ENCODE results near the gene FSTL5. TPM values are rescaled to one million over a fixed set of nuclear protein-coding genes. Genes with fewer than 3 reads are reported as not detected.

The FSTL5 gene
- total and polyA plus RNA-seq, 2 experiments from 2014 or later = not detected

GRCh38 chr4:161540265-161540664 lies 623.5 kb downstream of the FSTL5 start:
- Histone ChIP-seq H3K9ac (no peak overlapping the region), H3K4me3 (no peak overlapping the region), H3K4me1 (ENCODE audit: insufficient read depth) (no peaks in the 10 kb centered on the region), H3K4me2 (ENCODE audit: unreplicated experiment) (no peak overlapping the region), H3K9me2 (ENCODE audit: insufficient read depth) (no peaks in the 10 kb centered on the region), H3K79me2 (ENCODE audit: insufficient read depth) (no peaks in the 10 kb centered on the region), H3K27ac (no peak overlapping the region), H3K9me3 (ENCODE audit: low read depth) (no peaks in the 10 kb centered on the region), H3F3A (ENCODE audit: insufficient read depth) (no peaks in the 10 kb centered on the region), H3K27me3 (replicated peaks; ENCODE audit: insufficient read depth) (no peaks in the 10 kb centered on the region), H3K36me3 (ENCODE audit: low read depth) (no peaks in the 10 kb centered on the region), H2AFZ (no peak overlapping the region), H4K20me1 (ENCODE audit: insufficient read depth) (no peaks in the 10 kb centered on the region)
- no peak for TF ChIP-seq EZH2 (IDR thresholded peaks at IDR 0.05; ENCODE audit: insufficient read depth, poor library complexity, severe bottlenecking)
- no peak for TF ChIP-seq EZH2phosphoT487 (IDR thresholded peaks at IDR 0.05; ENCODE audit: insufficient read depth, low read depth)
- in situ Hi-C loops (cut with MboI) = no loop called here
- WGBS, 2 experiments (ENCODE audit: low coverage in 1 of 2, low lambda C conversion rate in 2 of 2, missing lambda C conversion rate in 2 of 2) = 3 to 5% methylated on average over 1 of the region's 1 CpG
- no peak for DNase-seq

- Histone ChIP-seq H3K27ac (no peak overlapping the region), H3K36me3 (ENCODE audit: low read depth) (no peaks in the 10 kb centered on the region), H3K4me2 (ENCODE audit: unreplicated experiment) (no peak overlapping the region), H3F3A (ENCODE audit: insufficient read depth) (no peaks in the 10 kb centered on the region), H4K20me1 (ENCODE audit: insufficient read depth) (no peaks in the 10 kb centered on the region), H3K79me2 (ENCODE audit: insufficient read depth) (no peaks in the 10 kb centered on the region), H3K9me2 (ENCODE audit: insufficient read depth) (no peaks in the 10 kb centered on the region), H3K27me3 (replicated peaks; ENCODE audit: insufficient read depth) (no peaks in the 10 kb centered on the region), H3K4me3 (no peak overlapping the region), H3K9me3 (ENCODE audit: low read depth) (no peaks in the 10 kb centered on the region), H2AFZ (no peak overlapping the region), H3K4me1 (ENCODE audit: insufficient read depth) (no peaks in the 10 kb centered on the region), H3K9ac (no peak overlapping the region)
- WGBS, 2 experiments (ENCODE audit: low coverage in 1 of 2, low lambda C conversion rate in 2 of 2, missing lambda C conversion rate in 2 of 2) = 19 to 29% methylated on average over 4 of the region's 4 CpGs
- in situ Hi-C loops (cut with MboI) = no loop called here
- no peak for TF ChIP-seq EZH2 (IDR thresholded peaks at IDR 0.05; ENCODE audit: insufficient read depth, poor library complexity, severe bottlenecking)
- TF ChIP-seq EZH2phosphoT487 (IDR thresholded peaks at IDR 0.05; ENCODE audit: insufficient read depth, low read depth) = no peak
- no peak for DNase-seq
These were observed 624.9 kb downstream of the FSTL5 start for GRCh38 chr4:161538941-161539340.

GRCh38 chr4:161530710-161531109 lies 633.1 kb downstream of the FSTL5 start:
- Histone ChIP-seq H3K27ac (no peak overlapping the region), H3K4me1 (ENCODE audit: insufficient read depth) (no peaks in the 10 kb centered on the region), H3K9ac (no peak overlapping the region), H3K4me3 (no peak overlapping the region), H3K9me3 (ENCODE audit: low read depth) (peaks cover 6% of the 10 kb centered on the region), H3K9me2 (ENCODE audit: insufficient read depth) (no peaks in the 10 kb centered on the region), H3K36me3 (ENCODE audit: low read depth) (no peaks in the 10 kb centered on the region), H3K27me3 (replicated peaks; ENCODE audit: insufficient read depth) (no peaks in the 10 kb centered on the region), H4K20me1 (ENCODE audit: insufficient read depth) (no peaks in the 10 kb centered on the region), H3F3A (ENCODE audit: insufficient read depth) (no peaks in the 10 kb centered on the region), H3K4me2 (ENCODE audit: unreplicated experiment) (no peak overlapping the region), H2AFZ (no peak overlapping the region), H3K79me2 (ENCODE audit: insufficient read depth) (no peaks in the 10 kb centered on the region)
- DNase-seq = no peak
- TF ChIP-seq EZH2 (IDR thresholded peaks at IDR 0.05; ENCODE audit: insufficient read depth, poor library complexity, severe bottlenecking) (no peak), EZH2phosphoT487 (IDR thresholded peaks at IDR 0.05; ENCODE audit: insufficient read depth, low read depth) (no peak)
- in situ Hi-C loops (cut with MboI) = no loop called here
- 0 to 3% methylated on average over 1 of the region's 1 CpG for WGBS, 2 experiments (ENCODE audit: low coverage in 1 of 2, low lambda C conversion rate in 2 of 2, missing lambda C conversion rate in 2 of 2)

DNA sequence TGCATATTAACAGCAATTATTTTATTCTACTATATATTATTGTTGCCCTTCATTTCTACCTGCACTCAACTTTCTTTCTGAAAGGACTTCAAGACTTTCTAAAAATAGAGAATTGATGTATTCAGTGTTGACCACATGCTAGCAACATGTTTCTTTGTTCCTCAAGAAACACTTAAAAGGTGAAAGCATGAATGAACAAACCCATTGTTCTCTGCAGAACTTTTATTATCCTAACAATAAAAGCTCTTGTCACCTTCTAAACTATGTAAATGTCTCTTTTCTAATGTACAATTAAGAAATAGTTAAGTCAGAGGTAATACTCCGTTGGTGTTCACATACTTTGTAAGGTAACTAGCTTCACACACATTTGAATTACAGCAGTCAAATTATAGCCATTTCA lies 638.7 kb downstream of the FSTL5 start:
- no peak overlapping the region for H3K27ac ChIP-seq
- no peaks in the 10 kb centered on the region for H3K36me3 ChIP-seq (ENCODE audit: low read depth)
- H3K4me1 ChIP-seq (ENCODE audit: insufficient read depth) = no peaks in the 10 kb centered on the region
- H3K4me2 ChIP-seq (ENCODE audit: unreplicated experiment) = no peak overlapping the region
- in situ Hi-C loops (cut with MboI) = no loop called here
- H3K9ac ChIP-seq = no peak overlapping the region
- H3K9me3 ChIP-seq (ENCODE audit: low read depth) = no peaks in the 10 kb centered on the region
- no peaks in the 10 kb centered on the region for H3K27me3 ChIP-seq (replicated peaks; ENCODE audit: insufficient read depth)
- H3F3A ChIP-seq (ENCODE audit: insufficient read depth) = no peaks in the 10 kb centered on the region
- H2AFZ ChIP-seq = no peak overlapping the region
- no peak for DNase-seq
- H3K79me2 ChIP-seq (ENCODE audit: insufficient read depth) = no peaks in the 10 kb centered on the region
- 33 to 39% methylated on average over 1 of the region's 1 CpG for WGBS, 2 experiments (ENCODE audit: low coverage in 1 of 2, low lambda C conversion rate in 2 of 2, missing lambda C conversion rate in 2 of 2)
- no peaks in the 10 kb centered on the region for H3K9me2 ChIP-seq (ENCODE audit: insufficient read depth)
- no peaks in the 10 kb centered on the region for H4K20me1 ChIP-seq (ENCODE audit: insufficient read depth)
- TF ChIP-seq EZH2 (IDR thresholded peaks at IDR 0.05; ENCODE audit: insufficient read depth, poor library complexity, severe bottlenecking) = no peak
- TF ChIP-seq EZH2phosphoT487 (IDR thresholded peaks at IDR 0.05; ENCODE audit: insufficient read depth, low read depth) = no peak
- H3K4me3 ChIP-seq = no peak overlapping the region

GRCh38 chr4:161522031-161522430 lies 641.8 kb downstream of the FSTL5 start:
- Histone ChIP-seq H3K9ac (no peak overlapping the region), H3K36me3 (ENCODE audit: low read depth) (no peaks in the 10 kb centered on the region), H3K9me3 (ENCODE audit: low read depth) (no peaks in the 10 kb centered on the region), H3K79me2 (ENCODE audit: insufficient read depth) (no peaks in the 10 kb centered on the region), H3K27ac (no peak overlapping the region), H3K4me2 (ENCODE audit: unreplicated experiment) (no peak overlapping the region), H3F3A (ENCODE audit: insufficient read depth) (no peaks in the 10 kb centered on the region), H3K27me3 (replicated peaks; ENCODE audit: insufficient read depth) (no peaks in the 10 kb centered on the region), H4K20me1 (ENCODE audit: insufficient read depth) (no peaks in the 10 kb centered on the region), H2AFZ (no peak overlapping the region), H3K4me3 (no peak overlapping the region), H3K4me1 (ENCODE audit: insufficient read depth) (no peaks in the 10 kb centered on the region), H3K9me2 (ENCODE audit: insufficient read depth) (no peaks in the 10 kb centered on the region)
- no peak for DNase-seq
- WGBS, 2 experiments (ENCODE audit: low coverage in 1 of 2, low lambda C conversion rate in 2 of 2, missing lambda C conversion rate in 2 of 2) = 0 to 1% methylated on average over 3 of the region's 3 CpGs
- in situ Hi-C loops (cut with MboI) = no loop called here
- TF ChIP-seq EZH2 (IDR thresholded peaks at IDR 0.05; ENCODE audit: insufficient read depth, poor library complexity, severe bottlenecking) = no peak

All from GM23248 (cell line).